Measurements from ENCODE around the gene NNAT.
A peak's percentile ranks its signal among the peaks of the same experiment; 100 is the strongest.

NNAT gene

DNA sequence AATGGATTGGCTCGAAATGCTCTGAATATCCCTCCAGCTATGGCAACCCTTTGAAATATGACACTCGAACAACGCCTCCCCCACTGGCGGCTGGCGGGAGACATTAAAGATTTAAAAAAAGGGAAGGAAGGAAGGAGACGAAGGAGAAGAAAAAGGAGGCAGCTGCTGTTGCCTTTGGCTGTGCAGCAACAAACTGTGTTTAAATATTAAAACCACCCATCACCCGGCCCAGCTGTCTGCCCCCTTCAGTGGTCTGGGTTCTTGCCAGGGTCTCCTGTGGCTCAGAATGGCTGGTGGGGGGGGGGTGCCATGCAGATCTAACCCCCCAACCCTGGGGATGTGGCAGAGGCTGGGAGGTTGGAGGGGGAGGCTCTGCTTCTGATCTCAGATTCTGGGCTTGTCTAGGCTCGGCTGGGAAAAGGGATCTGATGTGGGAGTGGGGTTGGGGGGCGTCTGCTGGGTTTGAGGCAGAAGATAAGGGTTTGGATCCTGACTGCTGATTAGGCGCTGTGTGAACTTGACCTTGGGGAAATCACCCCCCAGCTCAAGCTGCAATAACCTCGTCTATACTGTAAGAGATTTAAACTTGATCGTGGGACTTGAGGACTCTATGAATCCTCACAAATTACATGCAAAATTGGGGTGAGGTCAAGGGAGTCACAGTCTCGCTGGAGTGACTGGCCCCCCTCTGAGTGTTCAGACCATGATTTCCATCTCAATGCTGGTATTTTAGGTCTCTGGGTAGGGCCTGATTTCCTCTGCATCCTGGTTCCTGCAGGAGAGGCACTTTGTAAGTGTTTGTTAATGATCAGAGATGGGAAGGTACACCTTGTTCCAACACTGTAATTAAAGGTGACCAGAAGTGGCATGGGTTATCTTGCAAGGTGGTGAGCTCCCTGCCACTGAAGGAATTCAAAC is 46.9 kb downstream of the NNAT start:
- H3K27ac ChIP-seq, result no peak overlapping the region
- DNase-seq (ENCODE audit: low spot score), result no peak
- TF ChIP-seq, protein P1, sequence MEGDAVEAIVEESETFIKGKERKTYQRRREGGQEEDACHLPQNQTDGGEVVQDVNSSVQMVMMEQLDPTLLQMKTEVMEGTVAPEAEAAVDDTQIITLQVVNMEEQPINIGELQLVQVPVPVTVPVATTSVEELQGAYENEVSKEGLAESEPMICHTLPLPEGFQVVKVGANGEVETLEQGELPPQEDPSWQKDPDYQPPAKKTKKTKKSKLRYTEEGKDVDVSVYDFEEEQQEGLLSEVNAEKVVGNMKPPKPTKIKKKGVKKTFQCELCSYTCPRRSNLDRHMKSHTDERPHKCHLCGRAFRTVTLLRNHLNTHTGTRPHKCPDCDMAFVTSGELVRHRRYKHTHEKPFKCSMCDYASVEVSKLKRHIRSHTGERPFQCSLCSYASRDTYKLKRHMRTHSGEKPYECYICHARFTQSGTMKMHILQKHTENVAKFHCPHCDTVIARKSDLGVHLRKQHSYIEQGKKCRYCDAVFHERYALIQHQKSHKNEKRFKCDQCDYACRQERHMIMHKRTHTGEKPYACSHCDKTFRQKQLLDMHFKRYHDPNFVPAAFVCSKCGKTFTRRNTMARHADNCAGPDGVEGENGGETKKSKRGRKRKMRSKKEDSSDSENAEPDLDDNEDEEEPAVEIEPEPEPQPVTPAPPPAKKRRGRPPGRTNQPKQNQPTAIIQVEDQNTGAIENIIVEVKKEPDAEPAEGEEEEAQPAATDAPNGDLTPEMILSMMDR (IDR thresholded peaks at IDR 0.05), result no peak
- no peak overlapping the region for H3K4me3 ChIP-seq

DNA sequence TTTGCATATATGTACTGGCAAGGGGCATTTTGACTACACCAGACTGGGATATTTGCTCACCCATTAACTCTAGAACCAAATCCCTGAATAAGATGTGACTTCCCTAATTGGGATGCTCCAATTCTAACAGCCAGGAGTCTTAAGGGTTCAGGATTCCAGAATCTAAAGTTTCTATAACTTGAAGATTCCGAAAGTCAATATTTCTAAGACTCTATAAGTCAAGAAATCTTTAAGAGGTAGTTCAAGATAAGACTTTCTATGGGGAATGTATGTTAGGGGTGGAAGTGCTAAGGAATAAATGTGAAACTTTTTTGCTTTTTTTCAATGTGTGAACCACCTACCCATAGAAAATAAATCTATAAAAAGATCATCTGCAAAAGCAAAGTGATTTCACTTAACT is 49.4 kb downstream of the NNAT start:
- no peak overlapping the region for H3K27ac ChIP-seq
- H3K4me3 ChIP-seq, result no peak overlapping the region
- DNase-seq (ENCODE audit: low spot score), result no peak
- TF ChIP-seq, protein P1 (IDR thresholded peaks at IDR 0.05), result no peak

DNA sequence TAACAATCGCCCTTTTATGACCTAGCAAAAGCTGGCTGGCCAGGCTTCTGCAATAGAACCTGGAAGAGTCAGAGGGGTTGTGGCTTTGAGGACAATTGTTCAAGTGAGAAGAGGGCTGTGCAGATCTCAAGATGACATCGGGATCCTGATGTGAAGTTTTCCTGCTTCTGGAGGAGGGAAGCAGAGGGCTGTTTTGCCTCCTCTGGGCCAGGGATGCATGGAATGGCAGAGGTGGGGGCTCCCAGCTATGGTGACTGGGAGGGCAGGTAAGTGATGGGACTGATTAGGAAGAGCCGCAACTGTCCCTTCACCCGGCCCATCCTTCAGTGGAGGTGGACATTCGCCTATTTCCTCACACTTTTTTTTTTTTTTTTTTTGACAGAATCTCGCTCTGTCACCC is 50.0 kb downstream of the NNAT start:
- peak; percentile 31 for DNase-seq (ENCODE audit: low spot score)

More for the DNA sequence above, 50.0 kb downstream of the NNAT start:
- Histone ChIP-seq H3K27ac (no peak overlapping the region), H3K4me3 (no peak overlapping the region)
- TF ChIP-seq, protein P1 (IDR thresholded peaks at IDR 0.05), result no peak

Data from coronary artery (tissue), 2 donors.